Sigmoid colon (tissue), 7 donors: ENCODE measurements around the gene CALML6. TPM values are rescaled to one million over a fixed set of nuclear protein-coding genes. Genes with fewer than 3 reads are reported as not detected.

ENCODE experiments used
- DNase-seq: peaks from one replicate; pipeline ENCODE4 v3.0.0-alpha.2; 2019
- H3K27ac ChIP-seq, 4 donors: fragments of 200-600 bp; sonication (generic); one replicate each; pipeline ENCODE4 v1.5.1; 2016 to 2019; ENCODE audit warnings: mild to moderate bottlenecking in 1 of 4
- H3K27me3 ChIP-seq, 3 donors: fragments of 200-600 bp; sonication (generic); one replicate each; pipeline ENCODE4 v1.5.1; 2019; ENCODE audit warnings: mild to moderate bottlenecking in 1 of 3
- H3K36me3 ChIP-seq, 4 donors: fragments of 200-600 bp; sonication (generic); one replicate each; pipeline ENCODE4 v1.5.1; 2016 to 2019
- H3K4me1 ChIP-seq, 4 donors: fragments of 200-600 bp; sonication (generic); one replicate each; pipeline ENCODE4 v1.5.1; 2017 to 2019
- H3K4me3 ChIP-seq, 4 donors: fragments of 200-600 bp; sonication (generic); one replicate each; pipeline ENCODE4 v1.5.1; 2017 to 2019; ENCODE audit warnings: mild to moderate bottlenecking in 2 of 4, moderate library complexity in 1 of 4
- H3K9me3 ChIP-seq, 4 donors: fragments of 200-600 bp in 3 of 4; sonication (generic) in 3 of 4; one replicate each; pipeline versions ENCODE4 v1.5.1 to v1.6.1; 2013 to 2019
- CTCF ChIP-seq, 4 experiments: fragments of 450-650 bp in 3 of 4; fragments of 200-600 bp in 1 of 4; IDR thresholded peaks; one replicate each; pipeline ENCODE4 v1.5.1; 2016 to 2019; ENCODE audit warnings: antibody characterized with exemption in 4 of 4, mild to moderate bottlenecking in 3 of 4, moderate library complexity in 2 of 4
- EP300 ChIP-seq, 4 donors: sonication (generic); formaldehyde crosslinking; IDR thresholded peaks; one replicate each; pipeline ENCODE4 v1.6.1; 2017; ENCODE audit warnings: antibody characterized with exemption in 4 of 4
- POLR2A ChIP-seq, 2 donors: fragments of 450-650 bp; IDR thresholded peaks; one replicate each; pipeline ENCODE4 v1.6.1; 2016; ENCODE audit warnings: antibody characterized with exemption in 2 of 2, mild to moderate bottlenecking in 2 of 2, moderate library complexity in 2 of 2
- POLR2AphosphoS5 ChIP-seq, 4 donors: sonication (generic); formaldehyde crosslinking; IDR thresholded peaks; one replicate each; pipeline ENCODE4 v1.6.1; 2017; ENCODE audit warnings: antibody characterized with exemption in 4 of 4
- WGBS, 2 donors: extraction: QIAGEN DNeasy Blood & Tissue Kit; methylation state at CpG; one replicate each; pipeline ENCODE4 v1.1.7; 2013; 5-methylcytosine and 5-hydroxymethylcytosine counted together
- intact Hi-C: fragments of 100-400 bp; cut with DNase I; formaldehyde crosslinking; loops from one replicate; pipeline ENCODE4 v1.15.1; 2023
- polyA plus RNA-seq, 3 donors: library from polyadenylated mRNA; stranded (reverse); fragments of 200-250 nt; gene quantifications; one replicate each; pipeline ENCODE4 v1.2.3, GENCODE V29; 2013
- total RNA-seq, 4 donors: library from RNA; depleted of rRNA; stranded (reverse); fragments of >200 nt; gene quantifications; one replicate each; pipeline ENCODE4 v1.1.0, GENCODE V29; 2016
- donor health status: healthy with polysubstance abuse.
- donor health status: Bipolar disorder and iron deficiency.
- donor health status: healthy.

Gene CALML6
- total and polyA plus RNA-seq, 7 donors, result 0.36 TPM; not detected in 5

- H3K27ac ChIP-seq, result peak overlapping the region; percentile 90 to 100 (median 96)
- peaks cover 0 to 49% (median 45%) of the 10 kb centered on the region in 4 donors for H3K4me1 ChIP-seq
- H3K27me3 ChIP-seq, result peaks cover 0 to 24% (median 21%) of the 10 kb centered on the region in 3 donors
- DNase-seq, result no peak
- H3K4me3 ChIP-seq, result peak overlapping the region; percentile 66 to 97 (median 95)
- TF ChIP-seq POLR2A (IDR thresholded peaks at IDR 0.05) (no peak), EP300 (IDR thresholded peaks at IDR 0.05) (no peak), CTCF (IDR thresholded peaks at IDR 0.05) (no peak), POLR2AphosphoS5 (IDR thresholded peaks at IDR 0.05) (no peak)
- H3K36me3 ChIP-seq, result no peaks in the 10 kb centered on the region
- H3K9me3 ChIP-seq, result no peaks in the 10 kb centered on the region
- 11 to 54% methylated on average over 21 of the region's 21 CpGs for WGBS, 2 donors
- intact Hi-C loops, result no loop called here
Observed at GRCh38 chr1:1892079-1892762, 22.8 kb upstream of the CALML6 start.

GRCh38 chr1:1892763-1893120 is 22.3 kb upstream of the CALML6 start:
- Histone ChIP-seq H3K27me3 (peaks cover 0 to 24% (median 21%) of the 10 kb centered on the region in 3 donors), H3K4me1 (peaks cover 0 to 44% (median 40%) of the 10 kb centered on the region in 4 donors), H3K4me3 (peak overlapping the region in 1 of 4 donors; percentile 95), H3K36me3 (no peaks in the 10 kb centered on the region), H3K27ac (peak overlapping the region; percentile 90 to 100 (median 96)), H3K9me3 (no peaks in the 10 kb centered on the region)
- 34 to 79% methylated on average over 7 of the region's 7 CpGs for WGBS, 2 donors
- TF ChIP-seq POLR2AphosphoS5 (IDR thresholded peaks at IDR 0.05) (no peak), EP300 (IDR thresholded peaks at IDR 0.05) (no peak), CTCF (IDR thresholded peaks at IDR 0.05) (no peak), POLR2A (IDR thresholded peaks at IDR 0.05) (no peak)
- intact Hi-C loops, result no loop called here
- no peak for DNase-seq

DNA sequence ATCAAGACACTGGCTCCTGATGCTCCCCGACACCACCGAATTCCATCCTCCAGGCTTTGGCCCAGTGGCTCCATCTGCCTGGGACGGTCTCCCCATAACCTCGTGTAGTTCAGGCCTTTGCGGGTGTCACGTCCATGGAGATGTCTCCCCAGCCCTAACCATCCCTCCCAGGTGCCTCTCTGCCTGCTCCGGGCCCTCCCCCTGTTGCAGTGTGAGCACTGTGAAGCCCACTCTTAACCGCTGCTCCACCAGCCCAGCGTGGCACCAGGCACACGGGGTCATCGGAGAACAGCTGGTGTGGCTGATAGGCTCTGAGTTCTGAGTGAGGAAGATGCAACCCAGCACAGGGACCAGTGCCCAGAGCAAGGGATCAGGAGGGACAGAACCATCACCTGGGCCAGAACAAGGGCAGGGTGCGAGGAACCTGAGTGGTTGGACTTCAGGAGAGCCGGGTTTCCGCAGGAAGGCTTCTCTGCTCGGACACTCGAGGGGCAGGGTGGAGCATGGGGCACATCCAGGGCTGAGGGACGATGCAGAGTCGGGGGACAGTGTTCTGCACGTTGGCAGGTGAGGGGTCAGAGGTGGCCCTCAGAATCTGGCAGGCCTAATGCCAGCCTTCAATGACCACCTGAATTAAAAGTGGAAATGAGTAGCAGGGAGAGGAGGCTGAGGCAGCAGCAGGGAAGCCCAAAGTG is 21.6 kb upstream of the CALML6 start:
- Histone ChIP-seq H3K4me1 (peaks cover 0 to 37% (median 33%) of the 10 kb centered on the region in 4 donors), H3K36me3 (no peaks in the 10 kb centered on the region), H3K27ac (no peak overlapping the region), H3K4me3 (no peak overlapping the region), H3K27me3 (peaks cover 0 to 24% (median 21%) of the 10 kb centered on the region in 3 donors), H3K9me3 (no peaks in the 10 kb centered on the region)
- intact Hi-C loops, result no loop called here
- TF ChIP-seq CTCF (IDR thresholded peaks at IDR 0.05) (no peak), EP300 (IDR thresholded peaks at IDR 0.05) (no peak), POLR2A (IDR thresholded peaks at IDR 0.05) (no peak), POLR2AphosphoS5 (IDR thresholded peaks at IDR 0.05) (no peak)
- WGBS, 2 donors, result 78 to 91% methylated on average over 19 of the region's 19 CpGs
- no peak for DNase-seq

- DNase-seq, result no peak
- Histone ChIP-seq H3K27ac (peak overlapping the region in 1 of 4 donors; percentile 32), H3K27me3 (peaks cover 0 to 24% (median 21%) of the 10 kb centered on the region in 3 donors), H3K4me1 (peaks cover 0 to 31% (median 28%) of the 10 kb centered on the region in 4 donors), H3K36me3 (no peaks in the 10 kb centered on the region), H3K4me3 (no peak overlapping the region), H3K9me3 (no peaks in the 10 kb centered on the region)
- intact Hi-C loops, result no loop called here
- TF ChIP-seq POLR2A (IDR thresholded peaks at IDR 0.05), result no peak
- no peak for TF ChIP-seq CTCF (IDR thresholded peaks at IDR 0.05)
- no peak for TF ChIP-seq EP300 (IDR thresholded peaks at IDR 0.05)
- no peak for TF ChIP-seq POLR2AphosphoS5 (IDR thresholded peaks at IDR 0.05)
- 48 to 82% methylated on average over 2 of the region's 2 CpGs for WGBS, 2 donors
Observed at GRCh38 chr1:1893997-1894353, 21.1 kb upstream of the CALML6 start.
